ENCODE data around the gene FAM53B. TPM values are rescaled to one million over a fixed set of nuclear protein-coding genes. Genes with fewer than 3 reads are reported as not detected.

Gene FAM53B
- total RNA-seq, 4 donors from 2014 or later, result 21.9 to 42.6 (median 32.2) TPM

DNA sequence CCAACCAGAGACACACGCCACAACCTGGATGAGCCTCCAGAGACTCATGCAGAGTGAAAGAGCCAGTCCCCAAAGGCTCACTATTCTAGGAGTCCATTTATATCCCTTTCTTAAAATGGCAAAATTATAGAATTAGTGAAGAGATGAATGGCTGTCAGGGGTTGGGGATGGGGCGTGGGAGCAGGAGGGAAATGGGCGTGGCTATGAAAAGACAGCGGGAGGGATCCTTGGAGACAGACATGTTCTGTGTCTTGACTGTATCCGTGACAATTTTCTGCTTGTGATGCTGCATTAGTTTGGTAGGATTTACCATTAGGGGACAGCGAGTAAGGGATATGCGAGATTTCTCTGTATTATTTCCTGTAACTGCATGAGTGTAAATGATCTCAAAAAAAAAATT, 33.0 kb downstream of the FAM53B start:
- ATAC-seq (ENCODE audit: low FRiP score) (no peak), DNase-seq (ENCODE audit: low spot score) (no peak)
- TF ChIP-seq, protein P1, sequence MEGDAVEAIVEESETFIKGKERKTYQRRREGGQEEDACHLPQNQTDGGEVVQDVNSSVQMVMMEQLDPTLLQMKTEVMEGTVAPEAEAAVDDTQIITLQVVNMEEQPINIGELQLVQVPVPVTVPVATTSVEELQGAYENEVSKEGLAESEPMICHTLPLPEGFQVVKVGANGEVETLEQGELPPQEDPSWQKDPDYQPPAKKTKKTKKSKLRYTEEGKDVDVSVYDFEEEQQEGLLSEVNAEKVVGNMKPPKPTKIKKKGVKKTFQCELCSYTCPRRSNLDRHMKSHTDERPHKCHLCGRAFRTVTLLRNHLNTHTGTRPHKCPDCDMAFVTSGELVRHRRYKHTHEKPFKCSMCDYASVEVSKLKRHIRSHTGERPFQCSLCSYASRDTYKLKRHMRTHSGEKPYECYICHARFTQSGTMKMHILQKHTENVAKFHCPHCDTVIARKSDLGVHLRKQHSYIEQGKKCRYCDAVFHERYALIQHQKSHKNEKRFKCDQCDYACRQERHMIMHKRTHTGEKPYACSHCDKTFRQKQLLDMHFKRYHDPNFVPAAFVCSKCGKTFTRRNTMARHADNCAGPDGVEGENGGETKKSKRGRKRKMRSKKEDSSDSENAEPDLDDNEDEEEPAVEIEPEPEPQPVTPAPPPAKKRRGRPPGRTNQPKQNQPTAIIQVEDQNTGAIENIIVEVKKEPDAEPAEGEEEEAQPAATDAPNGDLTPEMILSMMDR (IDR thresholded peaks at IDR 0.05), result no peak

DNA sequence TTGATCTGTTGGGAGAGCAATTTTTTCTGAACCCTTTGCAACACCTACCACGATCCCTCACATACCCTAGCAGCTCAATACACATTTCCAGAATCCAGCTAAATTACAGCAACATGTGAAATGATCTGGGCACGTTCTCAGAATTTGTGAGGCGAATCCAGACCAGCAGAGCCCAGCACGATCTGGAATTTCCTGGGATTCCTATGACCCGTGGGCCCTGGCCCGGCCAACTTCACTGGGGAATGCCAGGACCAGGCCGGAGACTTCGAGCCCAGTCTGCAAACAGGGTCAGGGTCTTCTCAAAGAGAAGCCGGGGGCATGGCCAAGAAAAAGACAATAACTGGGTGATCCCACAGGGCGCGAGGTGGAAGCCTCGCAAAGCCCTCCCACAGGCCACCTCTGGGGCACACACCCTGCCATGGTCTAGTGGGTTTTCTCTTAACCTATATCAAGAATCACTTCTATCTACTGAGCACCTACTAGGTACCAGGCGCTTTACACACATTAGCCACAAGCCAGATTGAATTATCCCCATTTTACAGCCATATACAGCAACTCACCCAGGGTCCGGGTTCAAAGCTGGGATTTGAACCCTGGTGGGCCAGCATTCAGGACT, 33.8 kb downstream of the FAM53B start:
- ATAC-seq (ENCODE audit: low FRiP score), result peak; percentile 12
- TF ChIP-seq, protein P1 (IDR thresholded peaks at IDR 0.05), result no peak
- DNase-seq (ENCODE audit: low spot score), result no peak

DNA sequence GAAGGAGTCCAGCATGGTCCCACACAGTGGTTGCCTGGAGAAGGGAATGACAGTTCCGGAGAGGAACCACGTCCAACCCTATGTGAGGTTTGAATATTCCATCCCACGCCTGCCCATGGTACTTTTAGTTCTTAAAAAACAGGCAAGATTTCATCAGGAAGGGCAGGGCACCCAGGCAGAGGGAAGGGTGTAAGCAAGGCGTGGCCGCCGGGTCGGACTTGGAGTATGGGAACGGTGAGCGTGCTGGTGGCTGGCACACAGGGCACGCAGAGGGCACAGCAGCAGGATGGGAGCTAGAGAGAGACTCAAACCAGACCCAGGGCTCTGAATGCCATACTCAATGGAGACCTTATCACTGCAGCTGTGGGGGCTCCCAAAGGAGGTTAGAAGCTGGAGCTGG, 34.3 kb downstream of the FAM53B start:
- peak; percentile 39 for ATAC-seq (ENCODE audit: low FRiP score)
- no peak for DNase-seq (ENCODE audit: low spot score)
- TF ChIP-seq, protein P1 (IDR thresholded peaks at IDR 0.05), result no peak

DNA sequence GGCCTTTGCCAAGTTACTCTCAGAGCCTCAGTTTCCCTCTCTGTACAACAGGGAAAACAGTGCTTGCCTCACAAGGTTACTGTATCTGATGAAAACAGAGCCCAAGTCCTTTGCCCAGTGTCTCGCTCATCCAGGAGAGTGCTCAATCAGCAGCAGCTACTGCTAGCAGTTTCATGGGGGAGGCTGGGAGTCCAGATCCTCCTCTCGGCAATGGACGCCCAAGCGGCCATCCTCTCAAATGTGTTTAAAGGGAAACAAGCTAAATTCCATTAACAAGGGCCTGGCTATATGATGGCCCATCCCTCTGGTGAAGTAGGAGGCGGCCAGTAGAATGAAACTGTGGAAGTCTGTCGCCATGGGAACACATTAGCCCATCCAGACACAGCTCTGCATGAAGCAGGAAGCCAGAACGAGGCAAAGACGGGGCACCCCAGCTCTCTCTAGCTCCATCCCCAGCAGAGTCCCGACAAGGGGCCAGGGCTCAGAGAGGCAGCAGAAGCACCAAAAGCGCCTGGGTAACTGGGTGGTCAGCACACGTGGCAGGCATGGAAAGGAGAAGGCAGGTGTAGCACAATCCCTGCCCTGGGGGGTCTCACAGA, 35.2 kb downstream of the FAM53B start:
- ATAC-seq (ENCODE audit: low FRiP score), result no peak
- TF ChIP-seq, protein P1 (IDR thresholded peaks at IDR 0.05), result no peak
- no peak for DNase-seq (ENCODE audit: low spot score)

DNA sequence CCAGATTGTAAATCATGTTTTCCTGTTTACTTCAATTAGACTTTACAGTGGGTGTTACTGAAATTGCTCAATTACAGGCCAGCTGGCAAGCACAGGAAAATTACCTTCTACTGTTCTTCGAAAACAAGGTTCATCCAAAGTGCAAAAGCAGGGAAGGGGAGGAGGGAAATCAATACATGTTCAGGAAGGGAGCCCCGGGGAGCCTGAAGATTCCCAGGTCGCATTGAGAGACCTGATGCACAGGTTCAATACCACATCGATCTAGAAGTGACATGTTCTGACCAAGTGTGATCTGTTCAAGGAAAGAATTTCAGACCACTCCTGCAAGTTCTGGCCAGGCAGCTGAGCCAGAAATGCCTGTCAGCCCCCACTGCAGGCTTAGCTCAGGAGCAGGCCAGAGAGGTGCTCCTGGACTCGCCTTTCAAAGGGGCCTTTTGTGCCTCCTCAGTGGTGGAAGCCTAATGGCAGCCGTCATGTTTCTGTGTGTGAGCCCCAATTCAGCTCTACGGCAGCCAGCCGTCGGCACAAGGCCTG, 35.9 kb downstream of the FAM53B start:
- DNase-seq (ENCODE audit: low spot score), result no peak
- TF ChIP-seq, protein P1 (IDR thresholded peaks at IDR 0.05), result no peak

DNA sequence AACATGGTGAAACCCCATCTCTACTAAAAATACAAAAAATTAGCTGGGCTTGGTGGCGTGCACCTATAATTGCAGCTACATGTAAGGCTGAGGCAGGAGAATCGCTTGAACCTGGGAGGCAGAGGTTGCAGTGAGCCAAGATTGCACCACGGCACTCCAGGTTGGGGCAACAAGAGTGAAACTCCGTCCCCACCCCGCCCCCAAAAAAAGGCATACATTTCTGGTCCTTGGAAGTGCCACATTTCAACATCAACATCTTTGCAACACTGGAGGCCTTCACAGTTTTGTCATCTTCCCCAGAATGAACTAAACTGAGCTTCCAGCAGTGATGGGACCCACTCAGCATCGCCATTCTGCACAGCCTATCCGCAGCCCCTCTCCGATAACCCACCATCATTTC, 36.6 kb downstream of the FAM53B start:
- DNase-seq (ENCODE audit: low spot score), result no peak
- no peak for ATAC-seq (ENCODE audit: low FRiP score)
- TF ChIP-seq, protein P1 (IDR thresholded peaks at IDR 0.05), result no peak

More for the DNA sequence above, 35.9 kb downstream of the FAM53B start:
- ATAC-seq (ENCODE audit: low FRiP score), result no peak

DNA sequence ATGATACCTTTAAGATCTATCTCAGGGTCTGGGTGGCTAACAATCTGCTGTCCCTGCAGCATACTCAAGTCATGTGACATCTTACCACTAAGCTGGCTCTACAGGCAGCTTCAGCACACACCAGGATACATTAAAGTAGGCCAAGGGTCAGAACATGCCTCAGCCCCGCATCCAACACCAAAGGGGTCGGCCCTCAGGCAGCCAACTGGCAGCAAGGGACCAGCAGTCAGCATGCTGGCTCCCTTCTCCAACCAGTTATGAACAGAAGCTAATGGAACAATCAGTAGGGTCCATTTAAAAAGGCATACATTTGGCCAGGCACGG, 37.1 kb downstream of the FAM53B start:
- TF ChIP-seq, protein P1 (IDR thresholded peaks at IDR 0.05), result no peak
- ATAC-seq (ENCODE audit: low FRiP score), result no peak
- DNase-seq (ENCODE audit: low spot score), result no peak

Measured in omental fat pad (tissue), 4 donors.